Measurements from ENCODE around the gene TENT4B.

TENT4B gene

DNA sequence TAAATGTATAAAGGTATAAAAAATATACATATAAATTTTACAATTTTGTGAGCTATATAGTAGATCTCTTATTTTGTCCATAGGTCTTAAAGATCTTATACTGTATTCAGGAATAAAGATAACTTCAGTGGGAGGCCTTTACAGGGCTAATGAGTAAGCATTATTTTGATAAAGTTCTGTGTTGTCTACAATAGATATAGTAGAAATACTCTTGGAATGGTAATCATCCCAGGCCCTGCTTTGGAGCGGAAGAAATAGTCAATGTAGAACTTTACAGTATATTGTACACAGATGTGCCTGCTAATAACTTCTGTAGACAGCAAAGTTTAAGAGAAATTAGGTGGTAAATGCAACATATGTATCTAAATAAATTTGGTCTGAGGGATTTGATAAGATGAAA is 42.6 kb downstream of the TENT4B start:
- no peak for DNase-seq (ENCODE audit: low spot score)

- no peak for DNase-seq (ENCODE audit: low spot score)
These were observed 44.5 kb downstream of the TENT4B start for GRCh38 chr16:50197582-50197981.

DNA sequence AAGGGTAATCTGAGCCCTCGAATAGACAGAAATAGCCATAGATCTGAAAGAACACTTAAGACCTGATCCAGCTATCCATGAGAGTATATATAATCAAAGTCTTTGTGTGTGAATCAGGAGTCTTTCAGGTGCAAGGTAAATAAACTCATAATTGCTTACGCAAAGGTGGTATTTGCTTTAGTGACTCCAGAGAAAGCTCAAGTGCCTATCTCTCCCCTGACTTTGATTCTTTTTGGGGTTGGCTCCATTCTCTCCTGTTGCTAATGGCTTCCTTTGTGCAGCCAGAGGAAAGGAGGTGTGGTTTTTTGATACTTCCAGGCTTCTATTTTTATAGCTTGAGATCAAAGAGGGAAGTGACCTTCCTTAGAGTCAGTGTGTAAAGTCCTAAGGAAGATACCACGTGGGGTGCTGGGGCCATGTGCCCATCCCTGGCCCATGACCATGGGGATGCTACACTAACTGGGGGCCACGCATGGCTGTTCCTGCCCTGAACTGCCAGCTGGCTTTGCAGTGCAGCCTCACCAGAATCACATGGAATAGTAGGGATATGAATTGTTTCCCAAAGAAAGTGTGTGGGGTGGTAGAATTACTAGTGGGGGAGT is 45.8 kb downstream of the TENT4B start:
- DNase-seq (ENCODE audit: low spot score), result no peak

GRCh38 chr16:50201787-50202186 is 48.7 kb downstream of the TENT4B start:
- no peak for DNase-seq (ENCODE audit: low spot score)

DNA sequence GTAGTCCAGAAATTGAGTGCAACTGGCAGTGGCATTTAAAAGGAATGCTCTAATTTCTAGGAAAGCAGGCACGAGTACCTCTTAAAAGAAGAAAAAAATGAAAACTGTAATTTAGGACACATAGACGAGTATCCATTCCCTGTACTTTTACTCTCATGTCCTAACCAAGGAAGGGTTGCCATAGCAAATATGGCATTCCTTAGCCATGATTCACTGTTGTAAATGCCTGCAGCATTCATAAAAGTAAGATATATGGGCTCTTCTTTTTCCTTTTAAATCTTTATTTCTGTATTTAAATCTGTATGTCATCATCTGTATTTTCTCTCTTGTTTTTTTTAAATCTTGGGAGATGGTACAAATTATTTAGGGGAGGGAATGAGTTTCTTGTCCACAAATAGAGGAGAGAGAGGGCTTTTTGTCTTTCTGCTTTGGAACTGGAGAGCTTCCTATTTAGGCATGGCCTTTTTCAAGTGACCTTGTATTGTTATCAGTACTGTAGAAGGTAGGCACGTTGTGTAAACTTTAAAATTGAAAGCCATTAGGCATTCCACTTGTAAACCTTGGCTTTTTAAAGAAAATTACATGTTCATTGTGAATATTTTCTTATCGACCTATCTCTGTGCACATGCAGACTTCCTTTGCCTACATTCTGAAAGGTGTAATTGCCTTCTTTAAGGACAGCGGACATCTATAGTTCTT is 50.0 kb downstream of the TENT4B start:
- no peak for DNase-seq (ENCODE audit: low spot score)

DNA sequence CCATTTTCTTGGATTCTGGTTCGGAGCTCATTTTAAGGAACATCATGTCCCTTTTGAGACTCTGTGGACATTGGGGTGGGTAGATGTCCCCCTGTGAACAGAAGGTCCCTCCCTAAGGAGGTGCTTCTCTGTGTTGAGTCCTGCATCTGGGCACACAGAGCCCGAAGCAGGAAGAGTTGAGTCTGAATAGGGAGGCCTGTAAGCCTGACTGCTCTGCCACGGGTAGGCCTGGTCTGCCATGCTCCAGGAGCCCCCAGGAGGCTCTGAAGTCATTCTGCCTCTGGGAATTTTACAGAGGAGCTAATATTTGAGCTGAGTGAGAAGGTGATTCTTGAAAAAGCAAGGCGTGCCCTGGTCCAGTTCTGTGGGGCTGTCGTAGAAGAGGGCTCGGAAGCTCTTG is 50.6 kb downstream of the TENT4B start:
- no peak for DNase-seq (ENCODE audit: low spot score)

- peak; percentile 11 for DNase-seq (ENCODE audit: low spot score)
These were observed 51.5 kb downstream of the TENT4B start for GRCh38 chr16:50204453-50205108.

- DNase-seq (ENCODE audit: low spot score), result no peak
These were observed 54.5 kb downstream of the TENT4B start for GRCh38 chr16:50207652-50208051.

DNA sequence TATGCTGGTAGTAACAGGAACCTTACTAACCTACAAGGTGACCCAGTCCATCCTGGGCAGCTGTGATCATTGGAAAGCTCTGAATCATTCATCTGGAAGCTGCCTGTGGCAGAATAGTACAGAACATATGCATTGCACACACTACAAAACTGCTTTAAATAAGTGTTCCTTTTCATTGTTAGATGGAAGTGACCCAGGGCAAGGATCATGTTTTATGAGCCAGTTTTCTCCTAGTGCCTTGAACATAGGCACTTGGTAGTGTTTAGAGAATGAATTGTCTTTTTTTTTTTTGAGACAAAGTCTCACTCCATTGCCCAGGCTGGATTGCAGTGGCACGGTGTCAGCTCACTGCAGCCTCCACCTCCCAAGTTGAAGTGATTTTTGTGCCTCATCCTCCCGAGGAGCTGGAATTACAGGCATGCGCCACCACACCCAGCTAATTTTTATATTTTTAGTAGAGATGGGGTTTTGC is 55.4 kb downstream of the TENT4B start:
- no peak for DNase-seq (ENCODE audit: low spot score)

DNA sequence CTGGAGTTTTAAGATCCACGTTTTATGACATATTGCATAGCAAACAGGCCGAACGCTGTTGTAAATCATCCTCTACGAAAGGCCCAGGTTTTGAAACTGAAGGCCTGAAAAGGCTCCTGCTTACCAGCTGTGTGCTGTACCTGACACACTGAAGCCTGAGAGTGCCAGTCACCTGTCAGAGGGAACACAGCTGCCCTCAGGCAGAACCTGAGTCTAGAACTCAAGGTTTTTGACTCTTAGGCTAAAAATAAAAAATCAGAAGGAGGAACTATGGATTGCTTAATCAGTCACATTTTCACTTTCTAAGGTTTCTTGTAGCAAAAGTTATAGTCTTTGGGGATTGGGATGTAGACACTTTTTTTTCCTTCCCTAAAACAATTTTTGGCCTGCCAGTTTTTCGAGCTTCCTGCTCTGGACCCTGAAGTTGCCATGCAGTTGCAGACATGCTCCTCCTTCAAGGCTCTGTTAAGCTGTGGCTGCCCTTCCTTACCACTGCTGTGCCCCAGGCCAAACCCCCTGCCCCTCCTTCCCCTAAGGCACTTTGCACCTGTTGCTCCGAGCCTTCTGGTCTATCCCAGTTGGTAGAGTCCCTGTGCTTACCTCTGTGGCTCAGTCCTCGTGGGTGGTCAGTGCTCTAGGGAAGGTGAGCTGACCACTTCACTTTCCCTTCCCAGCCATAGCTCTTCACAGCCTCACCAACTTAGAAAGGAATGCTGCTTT is 56.6 kb downstream of the TENT4B start:
- DNase-seq (ENCODE audit: low spot score), result peak; percentile 25

DNA sequence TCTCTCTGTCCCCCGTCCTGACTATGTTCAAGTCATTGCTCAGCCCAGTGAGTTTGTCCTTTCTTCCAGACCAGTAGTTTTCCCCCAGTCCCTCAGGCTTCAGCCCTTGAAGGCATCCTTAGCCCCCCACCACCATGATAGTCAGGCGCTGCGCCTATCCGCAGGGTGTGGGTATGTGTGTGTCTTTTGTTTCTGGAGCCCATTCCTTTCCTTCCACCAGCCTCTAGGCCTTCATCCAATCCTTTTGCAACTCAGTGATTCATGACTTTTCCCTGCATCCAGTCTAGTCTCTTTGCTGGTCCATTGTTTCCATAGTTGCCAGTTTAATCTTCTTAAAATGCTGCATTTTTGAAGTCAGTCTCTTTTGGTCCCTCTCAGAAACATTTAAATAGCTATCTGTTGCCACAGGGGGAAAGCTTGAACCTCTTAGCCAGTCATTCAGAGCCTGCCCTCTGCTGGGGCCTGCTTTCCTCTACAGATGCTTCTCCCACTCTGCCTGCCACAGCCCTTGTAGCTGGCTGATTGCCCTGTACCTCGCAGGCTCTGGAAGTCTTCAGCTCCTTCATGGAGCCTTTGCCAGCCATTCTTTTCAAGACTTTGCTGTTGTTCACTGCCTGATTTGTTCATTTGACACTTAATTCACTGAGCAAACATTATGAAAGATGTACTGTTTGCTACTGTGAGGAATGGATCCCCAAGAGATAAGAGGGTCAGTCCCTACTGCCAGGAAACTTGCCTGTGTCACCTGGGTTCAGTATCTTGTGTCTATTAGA is 57.3 kb downstream of the TENT4B start:
- DNase-seq (ENCODE audit: low spot score), result peak; percentile 79

GRCh38 chr16:50213939-50214519 is 60.9 kb downstream of the TENT4B start:
- peak; percentile 83 for DNase-seq (ENCODE audit: low spot score)

GRCh38 chr16:50215680-50216079 is 62.6 kb downstream of the TENT4B start:
- no peak for DNase-seq (ENCODE audit: low spot score)

DNA sequence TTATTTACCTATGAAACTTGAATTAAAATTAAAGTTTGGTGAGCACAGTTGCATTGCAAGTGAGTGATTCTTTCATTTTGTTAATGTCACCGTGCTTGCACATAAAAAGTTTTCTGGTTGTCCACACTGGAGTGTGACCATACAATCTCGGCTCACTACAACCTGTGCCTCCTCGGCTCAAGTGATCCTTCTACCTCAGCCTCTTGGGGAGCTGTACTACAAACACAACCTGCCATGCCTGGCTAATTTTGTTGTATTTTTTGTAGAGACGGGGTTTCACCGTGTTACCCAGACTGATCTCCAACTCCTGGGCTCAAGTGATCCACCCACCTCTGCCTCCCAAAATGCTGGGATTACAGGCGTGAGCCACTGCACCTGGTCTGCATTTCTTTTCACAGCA is 63.1 kb downstream of the TENT4B start:
- no peak for DNase-seq (ENCODE audit: low spot score)

DNA sequence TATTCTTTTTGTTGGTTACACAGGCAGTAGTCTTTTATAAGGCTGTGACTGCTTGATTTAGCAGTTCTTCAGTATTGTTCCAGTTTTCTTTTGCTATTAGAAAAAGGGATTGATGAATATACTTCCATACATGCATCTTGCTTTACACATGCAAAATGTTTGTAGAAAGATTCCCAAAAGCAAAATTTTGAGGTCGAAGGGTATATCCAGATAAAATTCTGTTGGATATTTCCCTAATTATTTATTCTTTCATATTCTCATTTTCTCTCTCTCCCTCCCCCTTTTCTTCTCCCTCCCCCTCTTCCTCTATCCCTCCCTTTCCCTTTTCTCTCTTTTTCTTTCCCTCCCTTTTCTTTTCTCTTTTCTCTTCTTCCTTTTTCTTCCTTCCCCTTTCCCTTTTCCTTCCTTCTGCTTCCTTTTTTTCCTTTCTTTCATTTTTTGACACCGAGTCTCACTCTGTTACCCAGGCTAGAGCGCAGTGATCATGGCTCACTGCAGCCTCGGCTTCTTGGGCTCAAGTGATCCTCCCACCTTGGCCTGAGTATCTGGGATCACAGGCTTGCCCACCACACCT is 66.4 kb downstream of the TENT4B start:
- DNase-seq (ENCODE audit: low spot score), result no peak

GRCh38 chr16:50224286-50224685 is 71.2 kb downstream of the TENT4B start:
- no peak for DNase-seq (ENCODE audit: low spot score)

DNA sequence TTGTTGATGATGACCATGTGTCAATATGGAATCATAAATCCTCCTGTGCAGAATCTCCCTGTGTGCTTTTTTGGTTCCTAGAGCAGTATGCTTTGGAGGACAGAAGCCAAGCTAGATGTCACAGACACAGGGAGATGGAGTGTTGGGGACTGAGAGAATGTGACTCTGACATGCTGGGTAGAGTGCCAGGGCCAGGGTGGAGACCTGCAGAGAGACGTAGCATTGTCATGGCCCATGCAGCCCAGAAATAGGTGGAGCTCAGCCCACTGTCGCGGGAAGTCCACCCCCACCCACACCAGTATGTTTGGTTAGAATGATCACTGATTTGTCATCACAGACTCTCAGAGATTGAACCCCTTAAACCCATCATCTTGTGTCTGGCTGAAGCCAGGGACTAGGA is 74.0 kb downstream of the TENT4B start:
- no peak for DNase-seq (ENCODE audit: low spot score)

DNA sequence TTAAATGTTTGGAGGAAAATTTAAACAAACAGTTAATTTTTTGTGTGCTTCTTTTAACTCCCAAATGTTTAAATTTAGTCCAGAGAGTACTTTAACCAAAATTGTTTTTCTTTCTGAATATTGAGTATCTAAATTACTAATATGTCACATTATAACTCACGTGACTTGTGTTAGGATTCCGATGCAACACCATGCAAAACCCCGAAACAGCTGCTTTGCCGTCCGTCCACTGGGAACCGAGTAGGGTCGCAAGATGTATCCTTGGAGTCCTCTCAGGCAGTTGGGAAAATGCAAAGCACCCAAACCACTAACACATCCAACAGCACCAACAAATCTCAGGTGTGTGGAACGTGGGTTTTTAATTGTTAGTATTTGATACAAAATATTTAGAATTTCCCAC is 74.6 kb downstream of the TENT4B start:
- no peak for DNase-seq (ENCODE audit: low spot score)

- DNase-seq (ENCODE audit: low spot score), result no peak
These were observed 75.3 kb downstream of the TENT4B start for GRCh38 chr16:50228364-50228868.

DNA sequence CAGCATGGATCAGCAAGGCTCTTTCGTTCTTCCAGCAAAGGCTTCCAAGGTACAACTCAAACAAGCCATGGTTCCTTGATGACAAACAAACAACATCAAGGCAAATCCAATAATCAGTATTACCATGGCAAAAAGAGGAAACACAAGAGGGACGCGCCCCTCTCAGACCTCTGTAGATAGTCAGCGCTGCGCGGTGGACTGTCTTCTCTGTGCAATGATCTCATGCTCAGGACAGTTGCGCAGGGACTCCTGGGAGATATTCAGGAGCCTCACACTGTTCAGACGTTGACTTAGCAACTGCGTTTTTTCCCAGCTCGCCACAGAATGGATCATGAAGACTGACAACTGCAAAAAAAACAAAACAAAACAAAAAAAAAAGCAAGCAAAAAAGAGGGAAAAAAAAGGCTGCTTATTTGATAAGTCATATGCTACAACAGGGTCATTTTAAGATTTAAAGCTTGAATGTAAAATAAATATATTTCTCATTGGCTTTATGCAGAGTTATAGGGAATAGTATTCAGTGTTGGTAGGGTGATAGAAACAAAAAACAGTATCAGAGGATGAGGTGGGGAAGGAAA is 76.1 kb downstream of the TENT4B start:
- no peak for DNase-seq (ENCODE audit: low spot score)

All from NAMALWA (cell line).